HL-60 (cell line): Measurements from ENCODE around the gene POLR1A.
A peak's percentile ranks its signal among the peaks of the same experiment; 100 is the strongest.

Source experiments
- DNase-seq, 2 experiments: peaks; one replicate each; pipeline ENCODE4 v3.0.0-alpha.2; 2010 to 2020; ENCODE audit warnings: low read depth in 1 of 2, low spot score in 1 of 2
- H3K27ac ChIP-seq: fragments of 250-450 bp; sonication (Bioruptor Pico); replicated peaks from 2 replicates; pipeline ENCODE4 v1.5.1; 2020; ENCODE audit warnings: mild to moderate bottlenecking, moderate library complexity
- H3K27me3 ChIP-seq: fragments of 250-450 bp; sonication (Bioruptor Pico); 2 replicates; pipeline ENCODE4 v1.5.1; 2021; ENCODE audit warnings: mild to moderate bottlenecking, moderate library complexity; ENCODE audit not compliant: insufficient read depth, poor library complexity, severe bottlenecking
- H3K4me3 ChIP-seq: replicated peaks from 2 replicates; pipeline ENCODE4 v1.5.1; 2011; ENCODE audit warnings: mild to moderate bottlenecking, control low read depth, low read length; ENCODE audit not compliant: insufficient read depth
- GABPA ChIP-seq: IDR thresholded peaks from 2 replicates; pipeline ENCODE4 v1.6.1; 2012; ENCODE audit warnings: low read depth
- POLR2AphosphoS5 ChIP-seq: IDR thresholded peaks from 2 replicates; pipeline ENCODE4 v1.6.1; 2012; ENCODE audit warnings: low read depth
- SPI1 ChIP-seq: IDR thresholded peaks from 2 replicates; pipeline ENCODE4 v1.6.1; 2012; ENCODE audit warnings: low read depth, mild to moderate bottlenecking, borderline replicate concordance
- TF ChIP-seq, protein P1 (sequence below): IDR thresholded peaks from one replicate; pipeline ENCODE4 v1.5.1; 2011; ENCODE audit warnings: low read length, control low read depth, inconsistent platforms; ENCODE audit not compliant: insufficient read depth
- TF ChIP-seq, protein P2 (sequence below): IDR thresholded peaks from 2 replicates; pipeline ENCODE4 v1.6.1; 2012; ENCODE audit warnings: low read depth; ENCODE audit not compliant: insufficient replicate concordance

POLR1A gene

DNA sequence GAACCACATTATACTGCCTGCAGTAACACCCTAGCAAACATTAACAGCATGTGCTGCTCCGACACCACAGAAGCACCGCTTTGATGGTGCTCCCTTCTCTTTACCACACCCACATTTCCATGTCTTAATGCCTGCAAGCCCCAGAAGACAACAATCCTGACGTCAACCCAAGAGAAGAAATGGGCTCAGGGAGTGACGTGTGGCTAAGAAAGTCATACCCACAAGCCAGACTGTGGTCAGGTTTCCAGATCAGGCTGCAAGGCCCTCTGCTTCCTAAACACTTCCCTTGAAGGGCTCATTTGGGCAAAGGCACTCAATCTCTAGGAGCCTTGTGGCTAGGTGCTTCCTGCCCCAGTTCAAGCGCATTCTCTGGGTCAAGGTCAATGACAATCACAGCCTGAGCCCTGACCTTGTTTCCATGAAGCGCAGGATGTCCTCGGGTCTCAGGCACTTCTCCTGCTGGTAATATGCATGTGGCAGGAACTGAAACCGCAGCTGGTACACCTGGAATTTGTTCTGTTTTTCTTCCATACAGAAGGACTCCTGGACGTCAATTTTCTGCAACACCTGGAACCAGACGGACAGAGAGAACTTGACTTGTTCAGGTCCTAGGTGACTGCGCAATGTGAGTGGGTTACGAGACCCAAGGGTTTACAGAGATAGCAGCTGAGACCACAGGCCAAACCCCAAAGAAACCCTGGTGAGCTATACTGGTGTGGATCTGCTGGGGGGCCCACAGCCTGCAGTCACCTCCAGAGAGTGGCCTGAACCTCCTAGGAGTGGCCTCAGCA lies 67.2 kb downstream of the POLR1A start:
- no peaks in the 10 kb centered on the region for H3K27me3 ChIP-seq
- H3K27ac ChIP-seq, result peak overlapping the region; percentile 93
- no peak overlapping the region for H3K4me3 ChIP-seq
- TF ChIP-seq SPI1, result 0 out of 2 replicates have a peak, but pooled peaks have one; percentile 4
- TF ChIP-seq, protein P1, sequence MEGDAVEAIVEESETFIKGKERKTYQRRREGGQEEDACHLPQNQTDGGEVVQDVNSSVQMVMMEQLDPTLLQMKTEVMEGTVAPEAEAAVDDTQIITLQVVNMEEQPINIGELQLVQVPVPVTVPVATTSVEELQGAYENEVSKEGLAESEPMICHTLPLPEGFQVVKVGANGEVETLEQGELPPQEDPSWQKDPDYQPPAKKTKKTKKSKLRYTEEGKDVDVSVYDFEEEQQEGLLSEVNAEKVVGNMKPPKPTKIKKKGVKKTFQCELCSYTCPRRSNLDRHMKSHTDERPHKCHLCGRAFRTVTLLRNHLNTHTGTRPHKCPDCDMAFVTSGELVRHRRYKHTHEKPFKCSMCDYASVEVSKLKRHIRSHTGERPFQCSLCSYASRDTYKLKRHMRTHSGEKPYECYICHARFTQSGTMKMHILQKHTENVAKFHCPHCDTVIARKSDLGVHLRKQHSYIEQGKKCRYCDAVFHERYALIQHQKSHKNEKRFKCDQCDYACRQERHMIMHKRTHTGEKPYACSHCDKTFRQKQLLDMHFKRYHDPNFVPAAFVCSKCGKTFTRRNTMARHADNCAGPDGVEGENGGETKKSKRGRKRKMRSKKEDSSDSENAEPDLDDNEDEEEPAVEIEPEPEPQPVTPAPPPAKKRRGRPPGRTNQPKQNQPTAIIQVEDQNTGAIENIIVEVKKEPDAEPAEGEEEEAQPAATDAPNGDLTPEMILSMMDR, result no peak
- TF ChIP-seq POLR2AphosphoS5, result peak; percentile 81
- DNase-seq, result peak; percentile 84 to 85

DNA sequence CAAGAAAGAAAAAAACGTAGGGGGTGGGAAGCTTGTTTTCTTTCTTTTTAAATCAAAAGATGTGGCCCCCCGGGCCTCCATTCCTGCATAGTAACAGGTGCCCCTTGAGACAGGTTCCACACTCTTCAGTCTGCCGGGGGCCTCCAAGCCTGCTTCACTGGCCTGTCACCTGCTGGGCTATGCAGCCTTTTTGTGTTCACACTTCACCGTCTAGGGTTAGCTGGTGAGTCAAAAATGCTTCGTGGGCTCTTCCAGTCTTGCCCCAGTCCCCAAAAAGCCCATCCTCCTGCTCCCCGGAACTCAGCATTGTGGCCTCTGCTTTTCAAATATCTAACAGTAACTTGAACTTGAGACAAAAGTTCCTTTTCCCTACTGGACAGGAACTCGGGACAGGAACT lies 67.9 kb downstream of the POLR1A start:
- Histone ChIP-seq H3K27ac (peak overlapping the region; percentile 93), H3K27me3 (no peaks in the 10 kb centered on the region), H3K4me3 (no peak overlapping the region)
- TF ChIP-seq GABPA, result no peak
- TF ChIP-seq, protein P2, sequence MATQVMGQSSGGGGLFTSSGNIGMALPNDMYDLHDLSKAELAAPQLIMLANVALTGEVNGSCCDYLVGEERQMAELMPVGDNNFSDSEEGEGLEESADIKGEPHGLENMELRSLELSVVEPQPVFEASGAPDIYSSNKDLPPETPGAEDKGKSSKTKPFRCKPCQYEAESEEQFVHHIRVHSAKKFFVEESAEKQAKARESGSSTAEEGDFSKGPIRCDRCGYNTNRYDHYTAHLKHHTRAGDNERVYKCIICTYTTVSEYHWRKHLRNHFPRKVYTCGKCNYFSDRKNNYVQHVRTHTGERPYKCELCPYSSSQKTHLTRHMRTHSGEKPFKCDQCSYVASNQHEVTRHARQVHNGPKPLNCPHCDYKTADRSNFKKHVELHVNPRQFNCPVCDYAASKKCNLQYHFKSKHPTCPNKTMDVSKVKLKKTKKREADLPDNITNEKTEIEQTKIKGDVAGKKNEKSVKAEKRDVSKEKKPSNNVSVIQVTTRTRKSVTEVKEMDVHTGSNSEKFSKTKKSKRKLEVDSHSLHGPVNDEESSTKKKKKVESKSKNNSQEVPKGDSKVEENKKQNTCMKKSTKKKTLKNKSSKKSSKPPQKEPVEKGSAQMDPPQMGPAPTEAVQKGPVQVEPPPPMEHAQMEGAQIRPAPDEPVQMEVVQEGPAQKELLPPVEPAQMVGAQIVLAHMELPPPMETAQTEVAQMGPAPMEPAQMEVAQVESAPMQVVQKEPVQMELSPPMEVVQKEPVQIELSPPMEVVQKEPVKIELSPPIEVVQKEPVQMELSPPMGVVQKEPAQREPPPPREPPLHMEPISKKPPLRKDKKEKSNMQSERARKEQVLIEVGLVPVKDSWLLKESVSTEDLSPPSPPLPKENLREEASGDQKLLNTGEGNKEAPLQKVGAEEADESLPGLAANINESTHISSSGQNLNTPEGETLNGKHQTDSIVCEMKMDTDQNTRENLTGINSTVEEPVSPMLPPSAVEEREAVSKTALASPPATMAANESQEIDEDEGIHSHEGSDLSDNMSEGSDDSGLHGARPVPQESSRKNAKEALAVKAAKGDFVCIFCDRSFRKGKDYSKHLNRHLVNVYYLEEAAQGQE, result no peak
- DNase-seq, result no peak

DNA sequence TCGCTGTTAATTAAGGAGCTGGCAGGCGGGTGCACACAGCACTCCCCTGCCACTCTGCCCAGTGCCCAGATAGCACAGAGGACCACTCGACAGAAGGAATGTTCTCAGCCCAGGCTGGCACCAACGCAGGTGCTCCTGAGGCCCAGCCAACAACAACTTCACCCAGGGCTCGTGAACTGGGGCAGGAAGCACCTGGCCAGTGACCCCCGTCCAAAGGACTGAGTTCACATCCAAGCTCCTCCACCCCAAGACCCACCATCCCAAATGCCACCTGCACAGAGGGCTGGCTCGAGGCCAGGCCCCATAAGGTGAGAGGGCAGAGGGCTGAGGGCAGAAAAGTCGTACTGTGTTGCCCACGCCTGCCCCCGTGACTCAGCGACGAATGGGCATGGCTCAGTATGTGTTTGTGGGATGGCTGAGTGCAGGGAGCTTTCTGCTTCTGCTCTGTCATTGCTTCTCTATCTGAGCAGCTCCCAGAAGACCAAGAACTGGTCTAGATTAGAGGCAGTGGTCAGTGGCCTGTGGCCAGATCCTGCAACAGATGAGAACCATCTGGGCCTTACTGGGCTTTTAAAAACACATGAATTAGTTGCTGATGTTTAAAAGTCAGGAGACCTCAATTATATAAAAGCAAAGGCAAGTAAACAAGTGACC lies 68.4 kb downstream of the POLR1A start:
- no peak overlapping the region for H3K4me3 ChIP-seq
- DNase-seq, result peak; percentile 47 to 61
- TF ChIP-seq GABPA, result no peak
- no peak for TF ChIP-seq POLR2AphosphoS5
- TF ChIP-seq SPI1, result no peak
- H3K27ac ChIP-seq, result peak overlapping the region; percentile 93
- H3K27me3 ChIP-seq, result no peaks in the 10 kb centered on the region

DNA sequence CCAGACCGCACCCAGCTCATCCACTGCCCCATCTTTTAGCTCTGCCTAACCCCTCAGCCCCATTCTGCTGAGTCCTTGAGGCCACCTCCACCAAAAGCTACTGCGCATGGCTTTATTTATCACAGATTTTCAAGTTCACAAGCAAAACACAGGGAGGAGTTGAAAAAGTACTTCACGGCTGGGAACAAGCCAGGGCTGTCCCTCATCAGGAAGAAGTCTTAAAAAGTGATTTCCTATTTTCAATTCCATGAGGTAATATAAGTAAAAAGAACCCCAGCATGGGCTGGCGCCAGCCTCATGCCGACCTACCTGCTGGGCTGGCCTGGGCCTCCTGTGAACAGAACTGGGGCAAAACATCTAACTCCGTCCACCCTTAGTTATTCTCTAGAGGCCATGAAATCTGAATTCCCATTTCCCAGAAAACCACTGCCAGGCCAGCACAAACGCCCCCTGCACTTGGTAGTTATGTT lies 69.0 kb downstream of the POLR1A start:
- H3K27me3 ChIP-seq, result no peaks in the 10 kb centered on the region
- TF ChIP-seq, protein P2, result no peak
- TF ChIP-seq, protein P1, result no peak
- TF ChIP-seq GABPA (no peak), SPI1 (no peak), POLR2AphosphoS5 (no peak)
- H3K4me3 ChIP-seq, result no peak overlapping the region
- H3K27ac ChIP-seq, result peak overlapping the region; percentile 93
- no peak for DNase-seq
